Smooth muscle cell (in vitro differentiated cells): ENCODE measurements around the gene TECTB. TPM values are rescaled to one million over a fixed set of nuclear protein-coding genes. Genes with fewer than 3 reads are reported as not detected.

Source experiments
- DNase-seq: peaks from one replicate; lab custom pipeline; 2025; ENCODE audit not compliant: unreplicated experiment; lab: John Stamatoyannopoulos, UW
- H2AFZ ChIP-seq: fragments of 200-600 bp; sonication (generic); 2 replicates; pipeline ENCODE4 v1.6.0; 2016; ENCODE audit warnings: antibody characterized with exemption, low read depth, mild to moderate bottlenecking
- H3F3A ChIP-seq: fragments of 200-600 bp; sonication (generic); 2 replicates; pipeline ENCODE4 v1.6.0; 2017; ENCODE audit warnings: antibody characterized with exemption, low read depth
- H3K27ac ChIP-seq: fragments of 200-600 bp; sonication (generic); 2 replicates; pipeline ENCODE4 v1.5.1; 2016; ENCODE audit warnings: low read depth, mild to moderate bottlenecking
- H3K27me3 ChIP-seq: fragments of 200-600 bp; sonication (generic); 2 replicates; pipeline ENCODE4 v1.6.1; 2016; ENCODE audit warnings: low read depth, mild to moderate bottlenecking
- H3K36me3 ChIP-seq: fragments of 200-600 bp; sonication (generic); 2 replicates; pipeline ENCODE4 v1.5.1; 2016; ENCODE audit warnings: low read depth
- H3K4me1 ChIP-seq: fragments of 200-600 bp; sonication (generic); 2 replicates; pipeline ENCODE4 v1.5.1; 2016; ENCODE audit warnings: low read depth
- H3K4me2 ChIP-seq: fragments of 200-600 bp; sonication (generic); 2 replicates; pipeline ENCODE4 v1.6.0; 2016; ENCODE audit warnings: mild to moderate bottlenecking
- H3K4me3 ChIP-seq: fragments of 200-600 bp; sonication (generic); 2 replicates; pipeline ENCODE4 v1.5.1; 2016; ENCODE audit warnings: mild to moderate bottlenecking
- H3K79me2 ChIP-seq: fragments of 200-600 bp; sonication (generic); 2 replicates; pipeline ENCODE4 v1.6.0; 2016; ENCODE audit warnings: low read depth, mild to moderate bottlenecking
- H3K9ac ChIP-seq: fragments of 200-600 bp; sonication (generic); 2 replicates; pipeline ENCODE4 v1.6.0; 2016; ENCODE audit warnings: low read depth
- H3K9me3 ChIP-seq: fragments of 200-600 bp; sonication (generic); replicated peaks from 2 replicates; pipeline ENCODE4 v1.5.1; 2016; ENCODE audit warnings: low read depth
- H4K20me1 ChIP-seq: fragments of 200-600 bp; sonication (generic); 2 replicates; pipeline ENCODE4 v1.6.0; 2016; ENCODE audit warnings: low read depth
- CTCF ChIP-seq: fragments of 200-600 bp; sonication (generic); IDR thresholded peaks from 2 replicates; pipeline ENCODE4 v1.5.1; 2017; ENCODE audit warnings: borderline replicate concordance, mild to moderate bottlenecking, antibody characterized with exemption; ENCODE audit not compliant: insufficient read depth, poor library complexity, severe bottlenecking
- whole genome bisulfite sequencing: methylation state at CpG from one replicate; pipeline ENCODE4 v1.1.7; 2016; ENCODE audit warnings: low lambda C conversion rate; 5-methylcytosine and 5-hydroxymethylcytosine counted together
- polyA plus RNA-seq: library from polyadenylated mRNA; unstranded; fragments of >200 nt; fragmentation: Nextera tagmentation; extraction: Ambion mirVana; gene quantifications from 2 replicates; pipeline ENCODE4 v1.2.1, GENCODE V29; 2016
- total RNA-seq: library from RNA; depleted of rRNA; stranded (reverse); fragments of >200 nt; gene quantifications from 2 replicates; pipeline ENCODE4 v1.2.3, GENCODE V29; 2014

TECTB gene
- total and polyA plus RNA-seq, 2 experiments from 2014 or later, result not detected

GRCh38 chr10:112302335-112302734 is 19.1 kb downstream of the TECTB start:
- no peaks in the 10 kb centered on the region for H3K9me3 ChIP-seq
- H4K20me1 ChIP-seq, result no peaks in the 10 kb centered on the region
- no peak overlapping the region for H3K4me3 ChIP-seq
- H3K27me3 ChIP-seq, result no peaks in the 10 kb centered on the region
- DNase-seq, result no peak
- no peaks in the 10 kb centered on the region for H3F3A ChIP-seq
- no peak overlapping the region for H3K9ac ChIP-seq
- H3K4me1 ChIP-seq, result no peaks in the 10 kb centered on the region
- no peak overlapping the region for H3K27ac ChIP-seq
- TF ChIP-seq CTCF, result no peak
- no peak overlapping the region for H2AFZ ChIP-seq
- 92% methylated on average over 3 of the region's 3 CpGs for WGBS
- H3K79me2 ChIP-seq, result no peaks in the 10 kb centered on the region
- H3K36me3 ChIP-seq, result no peaks in the 10 kb centered on the region
- H3K4me2 ChIP-seq, result no peak overlapping the region

GRCh38 chr10:112303528-112303927 is 20.3 kb downstream of the TECTB start:
- Histone ChIP-seq H3K4me3 (no peak overlapping the region), H3K9me3 (no peaks in the 10 kb centered on the region), H3K36me3 (no peaks in the 10 kb centered on the region), H3K9ac (no peak overlapping the region), H3K27me3 (no peaks in the 10 kb centered on the region), H3K79me2 (no peaks in the 10 kb centered on the region), H2AFZ (no peak overlapping the region), H3K4me2 (no peak overlapping the region), H3K27ac (no peak overlapping the region), H3K4me1 (no peaks in the 10 kb centered on the region), H3F3A (no peaks in the 10 kb centered on the region), H4K20me1 (no peaks in the 10 kb centered on the region)
- WGBS, result 75% methylated on average over 2 of the region's 2 CpGs
- no peak for TF ChIP-seq CTCF
- DNase-seq, result no peak

GRCh38 chr10:112304267-112304859 is 21.2 kb downstream of the TECTB start:
- no peak overlapping the region for H3K4me3 ChIP-seq
- no peaks in the 10 kb centered on the region for H3K27me3 ChIP-seq
- H3F3A ChIP-seq, result no peaks in the 10 kb centered on the region
- no peak overlapping the region for H2AFZ ChIP-seq
- H3K9ac ChIP-seq, result no peak overlapping the region
- TF ChIP-seq CTCF, result no peak
- H3K27ac ChIP-seq, result peak overlapping the region; percentile 68
- peak overlapping the region; percentile 38 for H3K4me2 ChIP-seq
- no peaks in the 10 kb centered on the region for H3K4me1 ChIP-seq
- H4K20me1 ChIP-seq, result no peaks in the 10 kb centered on the region
- no peaks in the 10 kb centered on the region for H3K79me2 ChIP-seq
- no peak for DNase-seq
- no peaks in the 10 kb centered on the region for H3K9me3 ChIP-seq
- no peaks in the 10 kb centered on the region for H3K36me3 ChIP-seq
- WGBS, result 43% methylated on average over 3 of the region's 3 CpGs
